ENCODE measurements around the gene NEK7.

NEK7 gene

DNA sequence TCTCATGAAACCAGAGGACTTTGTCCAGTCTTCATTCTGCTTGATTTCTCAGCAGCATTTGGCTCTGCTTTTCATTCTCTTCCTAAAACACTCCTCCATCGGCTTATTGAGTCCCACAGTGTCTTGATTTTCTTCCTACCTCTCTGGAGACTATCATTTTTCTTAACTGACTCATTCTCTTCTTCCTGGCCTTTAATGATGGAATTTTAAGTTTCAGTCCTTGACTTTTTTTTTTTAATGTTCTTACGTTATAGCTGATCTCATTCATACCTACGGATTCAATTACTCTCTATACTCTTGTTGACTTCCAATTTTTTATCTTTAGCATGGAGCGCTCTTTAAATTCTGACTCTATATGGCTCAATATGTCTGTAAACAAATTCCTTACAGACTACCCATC is 111.1 kb downstream of the NEK7 start:
- no peaks in the 10 kb centered on the region for H3K9me3 ChIP-seq (ENCODE audit: control insufficient read depth, insufficient read depth, low read length)
- no peak for DNase-seq (ENCODE audit: low read depth, low spot score)
- no peaks in the 10 kb centered on the region for H3K27me3 ChIP-seq (ENCODE audit: control insufficient read depth, insufficient read depth, low read length)
- H3K27ac ChIP-seq (ENCODE audit: low read length), result no peak overlapping the region
- H3K4me3 ChIP-seq (ENCODE audit: low read length), result no peak overlapping the region
- H3K4me1 ChIP-seq (ENCODE audit: control insufficient read depth, insufficient read depth, low read length), result no peaks in the 10 kb centered on the region
- WGBS (ENCODE audit: insufficient coverage, insufficient read length), result no CpG with 5 or more reads among the region's 4 CpGs
- no peaks in the 10 kb centered on the region for H3K36me3 ChIP-seq (ENCODE audit: control insufficient read depth, insufficient read depth, low read length)

DNA sequence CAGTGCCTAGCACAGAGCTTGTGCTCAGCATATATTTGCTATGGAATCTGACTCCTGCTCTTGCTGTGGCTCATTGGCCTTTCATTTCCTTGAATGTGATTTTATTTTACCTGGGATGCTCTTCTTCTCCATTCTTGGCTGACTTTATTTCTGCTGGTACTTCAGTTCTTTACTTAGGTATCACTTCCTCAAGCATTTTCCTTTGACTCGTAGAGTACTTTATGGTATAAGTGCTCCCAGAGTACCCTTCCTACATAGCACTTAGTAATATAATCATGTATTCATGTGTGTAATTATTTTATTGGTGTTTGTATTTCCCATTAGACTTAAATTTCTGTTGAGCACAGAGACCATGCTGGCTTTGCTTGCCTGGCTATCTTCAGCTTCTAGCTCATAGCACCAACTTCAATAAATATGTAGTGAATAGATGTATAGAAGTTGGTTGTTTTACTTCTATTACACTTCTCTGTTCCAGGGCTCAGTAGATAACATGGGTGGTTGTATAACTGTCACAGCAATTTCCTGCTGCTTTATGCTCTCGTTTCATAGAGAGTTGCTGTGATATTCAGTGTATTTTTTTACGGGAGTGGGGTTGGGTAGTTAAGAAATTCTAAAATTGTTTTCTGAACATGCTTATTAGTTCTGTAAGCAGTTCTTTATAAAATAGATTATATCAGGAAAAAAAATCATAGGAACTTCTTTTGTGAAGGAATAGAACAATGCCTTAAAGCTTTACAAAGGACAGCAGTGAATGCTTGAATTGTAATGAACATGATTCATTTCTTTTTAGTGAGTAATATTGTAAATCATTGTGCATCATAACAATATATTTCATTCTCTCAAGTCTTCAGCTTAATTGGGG is 112.2 kb downstream of the NEK7 start:
- WGBS (ENCODE audit: insufficient coverage, insufficient read length), result 100% methylated on average over 1 of the region's 3 CpGs
- no peak overlapping the region for H3K4me3 ChIP-seq (ENCODE audit: low read length)
- no peak for DNase-seq (ENCODE audit: low read depth, low spot score)
- no peaks in the 10 kb centered on the region for H3K9me3 ChIP-seq (ENCODE audit: control insufficient read depth, insufficient read depth, low read length)
- H3K27me3 ChIP-seq (ENCODE audit: control insufficient read depth, insufficient read depth, low read length), result no peaks in the 10 kb centered on the region
- H3K36me3 ChIP-seq (ENCODE audit: control insufficient read depth, insufficient read depth, low read length), result no peaks in the 10 kb centered on the region
- no peaks in the 10 kb centered on the region for H3K4me1 ChIP-seq (ENCODE audit: control insufficient read depth, insufficient read depth, low read length)
- H3K27ac ChIP-seq (ENCODE audit: low read length), result no peak overlapping the region

DNA sequence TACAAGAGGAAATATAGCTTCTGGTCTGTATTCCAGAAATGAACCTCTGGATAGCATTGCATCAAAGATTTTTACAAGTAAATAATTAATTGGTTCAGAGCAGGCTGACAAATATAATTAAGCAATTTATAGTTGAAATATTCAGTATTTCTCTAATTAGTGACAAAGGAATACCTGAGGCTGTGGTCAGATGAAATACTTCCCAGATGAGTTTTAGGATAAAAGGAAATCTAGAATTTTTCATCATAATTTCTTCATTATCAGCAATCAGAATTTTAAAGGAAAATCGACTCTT is 112.8 kb downstream of the NEK7 start:
- DNase-seq (ENCODE audit: low read depth, low spot score), result no peak
- WGBS (ENCODE audit: insufficient coverage, insufficient read length), result no CpG with 5 or more reads among the region's 1 CpG
- Histone ChIP-seq H3K27ac (ENCODE audit: low read length) (no peak overlapping the region), H3K9me3 (ENCODE audit: control insufficient read depth, insufficient read depth, low read length) (no peaks in the 10 kb centered on the region), H3K27me3 (ENCODE audit: control insufficient read depth, insufficient read depth, low read length) (no peaks in the 10 kb centered on the region), H3K4me3 (ENCODE audit: low read length) (no peak overlapping the region), H3K36me3 (ENCODE audit: control insufficient read depth, insufficient read depth, low read length) (no peaks in the 10 kb centered on the region), H3K4me1 (ENCODE audit: control insufficient read depth, insufficient read depth, low read length) (no peaks in the 10 kb centered on the region)

DNA sequence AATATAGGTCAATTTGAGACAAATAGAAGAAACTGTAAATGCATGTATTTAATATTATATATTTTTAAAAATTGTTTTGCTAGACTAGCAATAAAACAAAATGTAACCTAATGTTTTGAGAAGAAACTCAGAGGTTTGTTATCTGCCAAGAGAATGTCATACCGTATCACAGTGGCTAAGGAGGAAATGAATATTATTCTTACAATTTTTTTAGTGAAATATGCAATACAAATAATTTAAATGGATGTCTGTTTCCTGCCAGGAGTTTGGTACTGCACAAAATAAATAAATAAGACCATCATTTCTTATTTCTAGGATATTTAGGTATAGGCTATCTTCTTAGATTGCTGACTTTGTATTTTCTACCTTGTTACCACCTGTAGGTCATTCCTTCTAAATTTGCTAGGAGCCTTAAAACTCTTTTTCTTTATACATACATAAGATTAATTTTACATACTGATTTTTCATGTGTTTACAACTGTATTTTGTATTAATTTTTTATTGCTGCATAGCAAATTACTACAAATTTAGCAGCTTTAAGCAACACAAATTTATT is 113.6 kb downstream of the NEK7 start:
- Histone ChIP-seq H3K27ac (ENCODE audit: low read length) (no peak overlapping the region), H3K36me3 (ENCODE audit: control insufficient read depth, insufficient read depth, low read length) (no peaks in the 10 kb centered on the region), H3K4me1 (ENCODE audit: control insufficient read depth, insufficient read depth, low read length) (no peaks in the 10 kb centered on the region), H3K4me3 (ENCODE audit: low read length) (no peak overlapping the region), H3K9me3 (ENCODE audit: control insufficient read depth, insufficient read depth, low read length) (no peaks in the 10 kb centered on the region), H3K27me3 (ENCODE audit: control insufficient read depth, insufficient read depth, low read length) (no peaks in the 10 kb centered on the region)
- no CpG with 5 or more reads among the region's 1 CpG for WGBS (ENCODE audit: insufficient coverage, insufficient read length)
- no peak for DNase-seq (ENCODE audit: low read depth, low spot score)

DNA sequence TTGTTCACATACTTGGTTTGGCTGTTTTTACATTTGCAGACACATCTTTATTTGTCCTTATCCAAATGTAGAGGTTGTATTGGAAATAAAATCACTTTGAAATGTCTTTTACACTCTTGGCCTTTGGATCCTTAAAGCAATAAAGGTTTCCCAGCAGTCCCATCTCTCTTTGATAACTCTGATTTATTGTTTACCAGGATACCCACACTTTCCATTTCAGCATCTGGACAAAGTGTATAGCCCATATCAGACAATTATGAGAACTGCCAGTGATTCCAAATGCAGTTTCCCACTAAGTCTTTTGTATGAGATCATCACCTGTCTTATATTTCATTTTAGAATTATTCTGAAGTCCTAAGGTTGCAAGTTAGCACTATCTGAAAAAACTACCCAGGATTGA is 114.7 kb downstream of the NEK7 start:
- Histone ChIP-seq H3K27ac (ENCODE audit: low read length) (no peak overlapping the region), H3K36me3 (ENCODE audit: control insufficient read depth, insufficient read depth, low read length) (no peaks in the 10 kb centered on the region), H3K9me3 (ENCODE audit: control insufficient read depth, insufficient read depth, low read length) (no peaks in the 10 kb centered on the region), H3K27me3 (ENCODE audit: control insufficient read depth, insufficient read depth, low read length) (no peaks in the 10 kb centered on the region), H3K4me3 (ENCODE audit: low read length) (no peak overlapping the region), H3K4me1 (ENCODE audit: control insufficient read depth, insufficient read depth, low read length) (no peaks in the 10 kb centered on the region)
- no peak for DNase-seq (ENCODE audit: low read depth, low spot score)

DNA sequence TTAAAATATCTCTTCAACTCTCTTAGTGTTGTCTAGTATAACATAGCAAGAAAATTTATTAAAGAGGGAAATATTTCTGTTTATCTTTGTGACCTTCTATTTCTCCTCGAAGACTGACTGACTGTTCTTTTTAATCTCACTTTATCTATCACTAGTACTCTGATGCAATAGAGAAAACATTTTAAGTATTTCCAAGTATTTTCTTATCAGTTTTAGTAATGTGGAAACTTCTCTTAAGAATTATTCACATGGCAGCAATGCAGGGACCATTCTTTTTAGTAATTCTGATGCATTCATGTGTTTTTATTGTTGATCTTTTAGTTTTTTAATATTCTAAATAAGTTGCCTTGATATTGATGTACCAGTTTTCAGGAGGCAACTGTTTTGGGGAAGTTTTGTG is 115.7 kb downstream of the NEK7 start:
- DNase-seq (ENCODE audit: low read depth, low spot score), result no peak

DNA sequence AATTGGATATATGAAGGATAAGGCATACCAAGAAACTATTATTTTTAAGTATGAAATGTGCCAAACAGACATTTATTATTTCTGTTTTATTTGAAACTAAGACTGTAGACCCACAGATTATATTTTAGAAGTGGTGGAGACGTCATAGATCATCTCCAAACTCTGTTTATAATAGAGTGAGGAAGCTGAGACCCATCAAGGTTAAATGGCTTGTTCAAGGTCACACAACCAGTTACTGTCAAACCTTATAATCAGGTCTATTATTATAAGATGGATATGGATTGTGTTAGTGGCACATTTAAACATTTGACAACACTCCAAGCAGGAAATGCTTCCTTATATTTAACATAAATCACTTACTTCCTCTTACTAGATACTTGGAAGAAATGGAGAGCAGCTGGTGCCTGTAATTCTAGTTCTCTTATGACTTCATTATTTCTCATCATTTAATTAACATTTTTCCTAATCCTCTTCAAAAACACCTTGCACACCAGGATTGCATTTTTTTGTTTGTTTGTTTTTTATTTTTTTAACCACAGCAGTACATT is 117.0 kb downstream of the NEK7 start:
- Histone ChIP-seq H3K4me1 (ENCODE audit: control insufficient read depth, insufficient read depth, low read length) (no peaks in the 10 kb centered on the region), H3K27me3 (ENCODE audit: control insufficient read depth, insufficient read depth, low read length) (no peaks in the 10 kb centered on the region), H3K4me3 (ENCODE audit: low read length) (no peak overlapping the region), H3K36me3 (ENCODE audit: control insufficient read depth, insufficient read depth, low read length) (no peaks in the 10 kb centered on the region), H3K27ac (ENCODE audit: low read length) (no peak overlapping the region), H3K9me3 (ENCODE audit: control insufficient read depth, insufficient read depth, low read length) (no peaks in the 10 kb centered on the region)
- WGBS (ENCODE audit: insufficient coverage, insufficient read length), result no CpG with 5 or more reads among the region's 1 CpG
- no peak for DNase-seq (ENCODE audit: low read depth, low spot score)

More for the DNA sequence above, 115.7 kb downstream of the NEK7 start:
- no peak overlapping the region for H3K27ac ChIP-seq (ENCODE audit: low read length)
- no peaks in the 10 kb centered on the region for H3K27me3 ChIP-seq (ENCODE audit: control insufficient read depth, insufficient read depth, low read length)
- no peaks in the 10 kb centered on the region for H3K9me3 ChIP-seq (ENCODE audit: control insufficient read depth, insufficient read depth, low read length)
- no CpG with 5 or more reads among the region's 1 CpG for WGBS (ENCODE audit: insufficient coverage, insufficient read length)
- H3K36me3 ChIP-seq (ENCODE audit: control insufficient read depth, insufficient read depth, low read length), result no peaks in the 10 kb centered on the region
- H3K4me3 ChIP-seq (ENCODE audit: low read length), result no peak overlapping the region
- H3K4me1 ChIP-seq (ENCODE audit: control insufficient read depth, insufficient read depth, low read length), result no peaks in the 10 kb centered on the region

- Histone ChIP-seq H3K9me3 (ENCODE audit: control insufficient read depth, insufficient read depth, low read length) (no peaks in the 10 kb centered on the region), H3K36me3 (ENCODE audit: control insufficient read depth, insufficient read depth, low read length) (no peaks in the 10 kb centered on the region), H3K4me1 (ENCODE audit: control insufficient read depth, insufficient read depth, low read length) (no peaks in the 10 kb centered on the region), H3K27ac (ENCODE audit: low read length) (no peak overlapping the region), H3K4me3 (ENCODE audit: low read length) (no peak overlapping the region), H3K27me3 (ENCODE audit: control insufficient read depth, insufficient read depth, low read length) (no peaks in the 10 kb centered on the region)
- no CpG with 5 or more reads among the region's 1 CpG for WGBS (ENCODE audit: insufficient coverage, insufficient read length)
- DNase-seq (ENCODE audit: low read depth, low spot score), result no peak
These were observed 118.8 kb downstream of the NEK7 start for GRCh38 chr1:198275597-198275996.

DNA sequence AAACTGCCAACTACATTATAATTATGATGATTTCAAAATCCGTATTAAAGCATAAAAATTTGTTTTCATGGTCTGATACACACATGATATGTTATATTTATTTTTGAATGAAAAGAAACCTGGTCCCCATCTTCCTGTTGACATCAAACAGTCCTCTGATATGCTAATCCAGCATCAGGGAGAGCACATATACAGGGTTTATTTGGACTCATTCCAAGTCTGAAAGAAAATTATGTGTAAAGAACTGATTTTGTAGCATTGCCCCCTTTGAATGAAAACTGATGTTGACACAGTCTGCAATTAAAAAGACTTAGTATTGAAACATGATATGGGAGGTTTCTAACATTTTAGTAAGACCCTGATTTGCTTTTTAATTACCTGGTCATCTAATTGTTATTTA is 119.4 kb downstream of the NEK7 start:
- WGBS (ENCODE audit: insufficient coverage, insufficient read length), result no CpG with 5 or more reads among the region's 1 CpG
- no peak for DNase-seq (ENCODE audit: low read depth, low spot score)
- no peak overlapping the region for H3K4me3 ChIP-seq (ENCODE audit: low read length)
- H3K27ac ChIP-seq (ENCODE audit: low read length), result no peak overlapping the region
- H3K9me3 ChIP-seq (ENCODE audit: control insufficient read depth, insufficient read depth, low read length), result no peaks in the 10 kb centered on the region
- H3K4me1 ChIP-seq (ENCODE audit: control insufficient read depth, insufficient read depth, low read length), result no peaks in the 10 kb centered on the region
- no peaks in the 10 kb centered on the region for H3K36me3 ChIP-seq (ENCODE audit: control insufficient read depth, insufficient read depth, low read length)
- H3K27me3 ChIP-seq (ENCODE audit: control insufficient read depth, insufficient read depth, low read length), result no peaks in the 10 kb centered on the region

GRCh38 chr1:198278943-198279342 is 122.1 kb downstream of the NEK7 start:
- Histone ChIP-seq H3K9me3 (ENCODE audit: control insufficient read depth, insufficient read depth, low read length) (no peaks in the 10 kb centered on the region), H3K4me3 (ENCODE audit: low read length) (no peak overlapping the region), H3K27me3 (ENCODE audit: control insufficient read depth, insufficient read depth, low read length) (no peaks in the 10 kb centered on the region), H3K27ac (ENCODE audit: low read length) (no peak overlapping the region), H3K4me1 (ENCODE audit: control insufficient read depth, insufficient read depth, low read length) (no peaks in the 10 kb centered on the region), H3K36me3 (ENCODE audit: control insufficient read depth, insufficient read depth, low read length) (no peaks in the 10 kb centered on the region)
- DNase-seq (ENCODE audit: low read depth, low spot score), result no peak
- WGBS (ENCODE audit: insufficient coverage, insufficient read length), result no CpG with 5 or more reads among the region's 1 CpG

- no peak for DNase-seq (ENCODE audit: low read depth, low spot score)
- H3K27ac ChIP-seq (ENCODE audit: low read length), result no peak overlapping the region
These were observed 123.3 kb downstream of the NEK7 start for GRCh38 chr1:198280080-198280479.

More at GRCh38 chr1:198280080-198280479, 123.3 kb downstream of the NEK7 start:
- no CpG with 5 or more reads among the region's 2 CpGs for WGBS (ENCODE audit: insufficient coverage, insufficient read length)
- Histone ChIP-seq H3K36me3 (ENCODE audit: control insufficient read depth, insufficient read depth, low read length) (no peaks in the 10 kb centered on the region), H3K27me3 (ENCODE audit: control insufficient read depth, insufficient read depth, low read length) (no peaks in the 10 kb centered on the region), H3K4me3 (ENCODE audit: low read length) (no peak overlapping the region), H3K9me3 (ENCODE audit: control insufficient read depth, insufficient read depth, low read length) (no peaks in the 10 kb centered on the region), H3K4me1 (ENCODE audit: control insufficient read depth, insufficient read depth, low read length) (no peaks in the 10 kb centered on the region)

All from iPS DF 6.9 (cell line).